IMR-90 (cell line): ENCODE data around the gene HOXB7. TPM values are rescaled to one million over a fixed set of nuclear protein-coding genes. Genes with fewer than 3 reads are reported as not detected.

Source experiments
- ATAC-seq: fragments of 200-7000 bp; cut with Tn5 transposase; 2 replicates; pipeline ENCODE4 v1.9.1; 2020; ENCODE audit warnings: low read depth, mild to moderate bottlenecking, moderate library complexity
- BruUV-seq: library from RNA; stranded (reverse); fragments of 400-500 nt; replicated peaks from 2 replicates; lab custom pipeline; 2021; lab: Mats Ljungman, UMichigan
- CTCF ChIA-PET: fragments of 300-600 bp; formaldehyde crosslinking; extraction: SDS; loops from one replicate; lab custom pipeline; 2021; ENCODE audit warnings: antibody characterized with exemption; lab: Yijun Ruan, JAX
- POLR2A ChIA-PET: fragments of 300-600 bp; sonication (Branson Sonifier 250); formaldehyde crosslinking; loops from one replicate; lab custom pipeline; 2022; ENCODE audit warnings: antibody characterized with exemption; ENCODE audit not compliant: unreplicated experiment; lab: Charles Lee
- DNase-seq: peaks from one replicate; pipeline ENCODE4 v3.0.0; 2013
- H2AFZ ChIP-seq: replicated peaks from 2 replicates; pipeline ENCODE3; 2013; ENCODE audit warnings: low read length, mild to moderate bottlenecking; ENCODE audit not compliant: poor library complexity
- H2AK5ac ChIP-seq: 2 replicates; pipeline ENCODE4 v1.6.1; 2013; ENCODE audit warnings: low read depth, low read length, inconsistent platforms
- H2AK9ac ChIP-seq: replicated peaks from 2 replicates; pipeline ENCODE3; 2013; ENCODE audit warnings: mild to moderate bottlenecking, low read depth, low read length, moderate library complexity; ENCODE audit not compliant: poor library complexity
- H2BK120ac ChIP-seq: 2 replicates; pipeline ENCODE4 v1.6.1; 2013; ENCODE audit warnings: low read depth, low read length, inconsistent platforms
- H2BK15ac ChIP-seq: 3 replicates; pipeline ENCODE4 v1.6.1; 2013; ENCODE audit warnings: low read depth, low read length, inconsistent platforms
- H2BK20ac ChIP-seq: 2 replicates; pipeline ENCODE4 v1.6.1; 2013; ENCODE audit warnings: low read depth, mild to moderate bottlenecking, inconsistent platforms, low read length, moderate library complexity
- H2BK5ac ChIP-seq: 2 replicates; pipeline ENCODE4 v1.6.1; 2013; ENCODE audit warnings: mild to moderate bottlenecking, low read depth, low read length, inconsistent platforms; ENCODE audit not compliant: poor library complexity, severe bottlenecking
- H3K14ac ChIP-seq: replicated peaks from 2 replicates; pipeline ENCODE4 v1.6.1; 2013; ENCODE audit warnings: low read depth, low read length, inconsistent platforms
- H3K18ac ChIP-seq: 2 replicates; pipeline ENCODE4 v1.6.1; 2013; ENCODE audit warnings: low read depth, low read length, control low read depth
- H3K23ac ChIP-seq: 2 replicates; pipeline ENCODE4 v1.6.1; 2013; ENCODE audit warnings: low read depth, low read length, inconsistent platforms
- H3K27ac ChIP-seq: 2 replicates; pipeline ENCODE4 v1.5.1; 2013; ENCODE audit warnings: mild to moderate bottlenecking, control low read depth, low read length; ENCODE audit not compliant: insufficient read depth
- H3K27me3 ChIP-seq: 2 replicates; pipeline ENCODE4 v1.6.1; 2013; ENCODE audit warnings: low read length; ENCODE audit not compliant: control insufficient read depth, insufficient read depth
- H3K36me3 ChIP-seq: 2 replicates; pipeline ENCODE4 v1.6.1; 2013; ENCODE audit warnings: low read length, mixed read lengths; ENCODE audit not compliant: control insufficient read depth, insufficient read depth
- H3K4ac ChIP-seq: 2 replicates; pipeline ENCODE4 v1.6.1; 2013; ENCODE audit warnings: low read depth, low read length, inconsistent platforms
- H3K4me1 ChIP-seq: 2 replicates; pipeline ENCODE4 v1.6.1; 2013; ENCODE audit warnings: low read length, mixed read lengths; ENCODE audit not compliant: control insufficient read depth, insufficient read depth
- H3K4me2 ChIP-seq: 2 replicates; pipeline ENCODE4 v1.6.1; 2013; ENCODE audit warnings: low read depth, mild to moderate bottlenecking, control low read depth, low read length, moderate library complexity
- H3K4me3 ChIP-seq: 2 replicates; pipeline ENCODE4 v1.5.1; 2013; ENCODE audit warnings: low read depth, mild to moderate bottlenecking, control low read depth, low read length, moderate library complexity; ENCODE audit not compliant: insufficient read depth
- H3K56ac ChIP-seq: 2 replicates; pipeline ENCODE4 v1.6.1; 2013; ENCODE audit warnings: low read length, inconsistent platforms; ENCODE audit not compliant: insufficient read depth; ENCODE audit errors: extremely low read depth
- H3K79me1 ChIP-seq, 2 experiments: 2 replicates each; pipeline ENCODE4 v1.6.1; 2013; ENCODE audit warnings: low read length in 2 of 2, inconsistent platforms in 1 of 2, low read depth in 1 of 2
- H3K9ac ChIP-seq: 2 replicates; pipeline ENCODE4 v1.6.1; 2013; ENCODE audit warnings: low read depth, low read length, control low read depth
- H3K9me1 ChIP-seq: 2 replicates; pipeline ENCODE4 v1.6.1; 2013; ENCODE audit warnings: low read length, inconsistent platforms; ENCODE audit not compliant: insufficient read depth
- H3K9me3 ChIP-seq: 2 replicates; pipeline ENCODE4 v1.6.1; 2013; ENCODE audit warnings: low read length; ENCODE audit not compliant: control insufficient read depth, insufficient read depth
- H4K20me1 ChIP-seq: 2 replicates; pipeline ENCODE4 v1.6.1; 2013; ENCODE audit warnings: low read length, inconsistent platforms; ENCODE audit not compliant: insufficient read depth
- H4K5ac ChIP-seq: 2 replicates; pipeline ENCODE4 v1.6.1; 2013; ENCODE audit warnings: mild to moderate bottlenecking, low read depth, low read length, control low read depth
- H4K8ac ChIP-seq, 2 experiments: 2 replicates each; pipeline ENCODE4 v1.6.1; 2013; ENCODE audit warnings: low read depth in 2 of 2, low read length in 2 of 2, control low read depth in 1 of 2, inconsistent platforms in 1 of 2
- H4K91ac ChIP-seq: 2 replicates; pipeline ENCODE4 v1.6.1; 2013; ENCODE audit warnings: low read depth, low read length, inconsistent platforms; ENCODE audit not compliant: insufficient read depth
- CEBPB ChIP-seq: IDR thresholded peaks from 2 replicates; pipeline ENCODE4 v1.6.1; 2012; ENCODE audit warnings: low read depth, low read length, improper control_type of control experiment
- MAZ ChIP-seq: IDR thresholded peaks from 2 replicates; pipeline ENCODE4 v1.6.1; 2012; ENCODE audit warnings: low read depth, mild to moderate bottlenecking, low read length, improper control_type of control experiment, moderate library complexity, borderline replicate concordance
- NFE2L2 ChIP-seq: fragments of 150-350 bp; IDR thresholded peaks from 2 replicates; pipeline ENCODE4 v1.6.1; 2016; ENCODE audit warnings: low read depth, mild to moderate bottlenecking, low read length
- RAD21 ChIP-seq: IDR thresholded peaks from 2 replicates; pipeline ENCODE4 v1.6.1; 2012; ENCODE audit warnings: low read length, improper control_type of control experiment
- RCOR1 ChIP-seq: IDR thresholded peaks from 2 replicates; pipeline ENCODE4 v1.6.1; 2012; ENCODE audit warnings: mild to moderate bottlenecking, low read length, improper control_type of control experiment; ENCODE audit not compliant: insufficient replicate concordance
- SMC3 ChIP-seq: fragments of 150-350 bp; IDR thresholded peaks from 2 replicates; pipeline ENCODE4 v1.6.1; 2016; ENCODE audit warnings: low read depth, mild to moderate bottlenecking, antibody characterized with exemption, low read length, moderate library complexity
- dilution Hi-C: fragments of 300-500 bp; cut with HindIII; formaldehyde crosslinking; loops from one replicate; pipeline ENCODE4 v1.14.3; 2018; ENCODE audit warnings: low sequenced_read_pairs; ENCODE audit not compliant: unreplicated experiment
- in situ Hi-C: fragments of 300-500 bp; cut with MboI; formaldehyde crosslinking; loops from 3 replicates; pipeline ENCODE4 v1.14.3; 2019; ENCODE audit warnings: low sequenced_read_pairs, inconsistent platforms, mixed read lengths
- intact Hi-C: fragments of 100-400 bp; cut with micrococcal nuclease; formaldehyde crosslinking; loops from 2 replicates; pipeline ENCODE4 v1.10.0; 2022
- polyA plus RNA-seq, 3 experiments: library from polyadenylated mRNA; depleted of rRNA; stranded (reverse); fragments of >200 nt; gene quantifications; 2 replicates each; pipeline ENCODE4 v1.2.3, GENCODE V29; 2012; ENCODE audit warnings: low replicate concordance in 1 of 3
- total RNA-seq: library from RNA; depleted of rRNA; stranded (reverse); fragments of >200 nt; gene quantifications from 2 replicates; pipeline ENCODE4 v1.2.3, GENCODE V29; 2012

The HOXB7 gene
- total and polyA plus RNA-seq, 2 of the 4 experiments (the other 2 are of a cell fraction): 1.8 to 6.7 TPM

GRCh38 chr17:48643697-48644012, 32.8 kb upstream of the HOXB7 start:
- H4K20me1 ChIP-seq: no peaks in the 10 kb centered on the region
- no peak overlapping the region for H3K18ac ChIP-seq
- dilution Hi-C loops (no loop called here), intact Hi-C loops (no loop called here), in situ Hi-C loops (loop anchor here (10.0 kb wide), 1 partner anchor 61 kb away; no protein-coding TSS in a partner anchor)
- H2AK5ac ChIP-seq: no peak overlapping the region
- H4K5ac ChIP-seq: no peak overlapping the region
- H2BK5ac ChIP-seq: no peak overlapping the region
- no peak overlapping the region for H3K56ac ChIP-seq
- no peak overlapping the region for H3K4ac ChIP-seq
- no peak overlapping the region for H4K91ac ChIP-seq
- no peak overlapping the region for H2BK20ac ChIP-seq
- H3K36me3 ChIP-seq: no peaks in the 10 kb centered on the region
- H3K4me1 ChIP-seq: no peaks in the 10 kb centered on the region
- DNase-seq: no peak
- H2AK9ac ChIP-seq: no peak overlapping the region
- no peak for ATAC-seq
- no peak overlapping the region for H3K14ac ChIP-seq
- no TSS peak for BruUV-seq
- no peak overlapping the region for H2BK15ac ChIP-seq
- H2BK120ac ChIP-seq: no peak overlapping the region
- POLR2A ChIA-PET: no interaction called here
- no peak overlapping the region for H3K23ac ChIP-seq
- peaks cover 11% of the 10 kb centered on the region for H3K9me3 ChIP-seq
- H3K27me3 ChIP-seq: peaks cover 95% of the 10 kb centered on the region
- H3K4me2 ChIP-seq: no peak overlapping the region
- no peak overlapping the region for H4K8ac ChIP-seq
- no peak overlapping the region for H3K4me3 ChIP-seq
- TF ChIP-seq NFE2L2: no peak
- no peak for TF ChIP-seq RCOR1
- no peak for TF ChIP-seq RAD21
- TF ChIP-seq MAZ: no peak
- no peak for TF ChIP-seq SMC3
- TF ChIP-seq CEBPB: no peak
- H3K9ac ChIP-seq: no peak overlapping the region
- no peaks in the 10 kb centered on the region for H3K79me1 ChIP-seq
- H2AFZ ChIP-seq: no peak overlapping the region
- no peaks in the 10 kb centered on the region for H3K9me1 ChIP-seq
- no peak overlapping the region for H3K27ac ChIP-seq
- CTCF ChIA-PET: no interaction called here
